Neural progenitor cell (in vitro differentiated cells): ENCODE data around the gene PDCD1. TPM values are rescaled to one million over a fixed set of nuclear protein-coding genes. Genes with fewer than 3 reads are reported as not detected.

Experiments used
- DNase-seq: peaks from one replicate; pipeline ENCODE4 v3.0.0-alpha.2; 2016; ENCODE audit warnings: low spot score
- H2AFZ ChIP-seq: fragments of 200-600 bp; sonication (generic); replicated peaks from 2 replicates; pipeline ENCODE4 v1.6.1; 2016; ENCODE audit warnings: antibody characterized with exemption
- H3F3A ChIP-seq: fragments of 200-600 bp; sonication (generic); 2 replicates; pipeline ENCODE4 v1.6.1; 2016; ENCODE audit warnings: antibody characterized with exemption, low read depth
- H3K27ac ChIP-seq: fragments of 200-600 bp; sonication (generic); 2 replicates; pipeline ENCODE4 v1.5.1; 2016; ENCODE audit warnings: mild to moderate bottlenecking
- H3K27me3 ChIP-seq: fragments of 200-600 bp; sonication (generic); 2 replicates; pipeline ENCODE4 v1.6.1; 2016; ENCODE audit warnings: mild to moderate bottlenecking, moderate library complexity
- H3K36me3 ChIP-seq: fragments of 200-600 bp; sonication (generic); 2 replicates; pipeline ENCODE4 v1.5.1; 2016
- H3K4me1 ChIP-seq: fragments of 200-600 bp; sonication (generic); 2 replicates; pipeline ENCODE4 v1.6.1; 2016; ENCODE audit warnings: mixed run types
- H3K4me2 ChIP-seq: fragments of 200-600 bp; sonication (generic); 2 replicates; pipeline ENCODE4 v1.6.1; 2016
- H3K4me3 ChIP-seq: fragments of 200-600 bp; sonication (generic); 2 replicates; pipeline ENCODE4 v1.5.1; 2016
- H3K79me2 ChIP-seq: fragments of 200-600 bp; sonication (generic); 2 replicates; pipeline ENCODE4 v1.6.1; 2016; ENCODE audit warnings: low read depth
- H3K9ac ChIP-seq: fragments of 200-600 bp; sonication (generic); 2 replicates; pipeline ENCODE4 v1.6.1; 2016
- H3K9me3 ChIP-seq: fragments of 200-600 bp; sonication (generic); 2 replicates; pipeline ENCODE4 v1.5.1; 2016; ENCODE audit warnings: low read depth
- H4K20me1 ChIP-seq: fragments of 200-600 bp; sonication (generic); 2 replicates; pipeline ENCODE4 v1.6.1; 2016; ENCODE audit warnings: low read depth
- H3K27ac Mint-ChIP-seq: 3 replicates; pipeline ENCODE4 v1.8.0; 2021; ENCODE audit warnings: mixed read lengths
- H3K27me3 Mint-ChIP-seq: 2 replicates; pipeline ENCODE4 v1.8.0; 2022; ENCODE audit warnings: low read depth, mild to moderate bottlenecking, inconsistent platforms, moderate library complexity, mixed read lengths; ENCODE audit not compliant: insufficient read depth
- H3K36me3 Mint-ChIP-seq: 3 replicates; pipeline ENCODE4 v1.8.0; 2021; ENCODE audit warnings: mixed read lengths
- H3K4me1 Mint-ChIP-seq: 3 replicates; pipeline ENCODE4 v1.8.0; 2021; ENCODE audit warnings: mixed read lengths
- H3K4me3 Mint-ChIP-seq: 3 replicates; pipeline ENCODE4 v1.8.0; 2021; ENCODE audit warnings: mild to moderate bottlenecking, moderate library complexity, mixed read lengths
- H3K9me3 Mint-ChIP-seq: 3 replicates; pipeline ENCODE4 v1.8.0; 2020; ENCODE audit warnings: mixed read lengths
- CTCF ChIP-seq: fragments of 200-600 bp; sonication (generic); IDR thresholded peaks from 2 replicates; pipeline ENCODE4 v1.5.1; 2017; ENCODE audit warnings: antibody characterized with exemption, mild to moderate bottlenecking
- EZH2 ChIP-seq: fragments of 200-600 bp; sonication (generic); IDR thresholded peaks from 2 replicates; pipeline ENCODE4 v1.6.1; 2017; ENCODE audit warnings: antibody characterized with exemption, mild to moderate bottlenecking, moderate library complexity
- EZH2phosphoT487 ChIP-seq: fragments of 200-600 bp; sonication (generic); IDR thresholded peaks from 2 replicates; pipeline ENCODE4 v1.6.1; 2017; ENCODE audit warnings: antibody characterized with exemption
- total RNA-seq: library from RNA; depleted of rRNA; stranded (reverse); fragments of >200 nt; gene quantifications from 2 replicates; pipeline ENCODE4 v1.2.3, GENCODE V29; 2015; ENCODE audit warnings: low replicate concordance

The PDCD1 gene
- total RNA-seq, 1 donor from 2014 or later, result not detected

GRCh38 chr2:241874277-241874925 is 15.7 kb upstream of the PDCD1 start:
- no peaks in the 10 kb centered on the region for H3K9me3 ChIP-seq
- no peak overlapping the region for H3K4me3 ChIP-seq
- H3K27me3 ChIP-seq, result no peaks in the 10 kb centered on the region
- H3K36me3 Mint-ChIP-seq, result peaks cover 2% of the 10 kb centered on the region
- no peak overlapping the region for H3K27ac ChIP-seq
- TF ChIP-seq EZH2phosphoT487, result no peak
- TF ChIP-seq EZH2, result no peak
- no peak for TF ChIP-seq CTCF
- H4K20me1 ChIP-seq, result no peaks in the 10 kb centered on the region
- no peaks in the 10 kb centered on the region for H3K4me1 ChIP-seq
- H3K4me3 Mint-ChIP-seq, result no peak overlapping the region
- H3K27me3 Mint-ChIP-seq, result peaks cover 8% of the 10 kb centered on the region
- no peaks in the 10 kb centered on the region for H3K36me3 ChIP-seq
- peaks cover 12% of the 10 kb centered on the region for H3K9me3 Mint-ChIP-seq
- H3K9ac ChIP-seq, result no peak overlapping the region
- no peak overlapping the region for H3K4me2 ChIP-seq
- no peaks in the 10 kb centered on the region for H3F3A ChIP-seq
- no peak overlapping the region for H2AFZ ChIP-seq
- no peak for DNase-seq
- H3K79me2 ChIP-seq, result no peaks in the 10 kb centered on the region
- H3K27ac Mint-ChIP-seq, result no peak overlapping the region
- peaks cover 5% of the 10 kb centered on the region for H3K4me1 Mint-ChIP-seq

- H3K27me3 ChIP-seq, result no peaks in the 10 kb centered on the region
- no peak overlapping the region for H3K27ac Mint-ChIP-seq
- H2AFZ ChIP-seq, result no peak overlapping the region
- no peak overlapping the region for H3K4me2 ChIP-seq
- DNase-seq, result no peak
- no peaks in the 10 kb centered on the region for H3K9me3 ChIP-seq
- no peaks in the 10 kb centered on the region for H4K20me1 ChIP-seq
- peaks cover 12% of the 10 kb centered on the region for H3K9me3 Mint-ChIP-seq
- no peaks in the 10 kb centered on the region for H3K36me3 ChIP-seq
- peaks cover 2% of the 10 kb centered on the region for H3K36me3 Mint-ChIP-seq
- H3K4me3 ChIP-seq, result no peak overlapping the region
- TF ChIP-seq CTCF (no peak), EZH2phosphoT487 (no peak), EZH2 (no peak)
- H3K4me1 Mint-ChIP-seq, result peaks cover 12% of the 10 kb centered on the region
- no peaks in the 10 kb centered on the region for H3K4me1 ChIP-seq
- H3K79me2 ChIP-seq, result no peaks in the 10 kb centered on the region
- no peak overlapping the region for H3K27ac ChIP-seq
- no peak overlapping the region for H3K4me3 Mint-ChIP-seq
- H3F3A ChIP-seq, result no peaks in the 10 kb centered on the region
- H3K9ac ChIP-seq, result no peak overlapping the region
- H3K27me3 Mint-ChIP-seq, result peaks cover 5% of the 10 kb centered on the region
These were observed 15.1 kb upstream of the PDCD1 start for GRCh38 chr2:241873803-241874110.

- DNase-seq, result no peak
- H3K4me3 ChIP-seq, result no peak overlapping the region
- H3K36me3 Mint-ChIP-seq, result peaks cover 2% of the 10 kb centered on the region
- no peaks in the 10 kb centered on the region for H3K79me2 ChIP-seq
- no peaks in the 10 kb centered on the region for H3F3A ChIP-seq
- H4K20me1 ChIP-seq, result no peaks in the 10 kb centered on the region
- TF ChIP-seq EZH2phosphoT487 (no peak), EZH2 (no peak), CTCF (no peak)
- no peak overlapping the region for H3K27ac Mint-ChIP-seq
- H3K4me1 ChIP-seq, result no peaks in the 10 kb centered on the region
- peaks cover 12% of the 10 kb centered on the region for H3K9me3 Mint-ChIP-seq
- H2AFZ ChIP-seq, result no peak overlapping the region
- H3K27ac ChIP-seq, result no peak overlapping the region
- H3K4me2 ChIP-seq, result no peak overlapping the region
- no peaks in the 10 kb centered on the region for H3K27me3 Mint-ChIP-seq
- peaks cover 17% of the 10 kb centered on the region for H3K4me1 Mint-ChIP-seq
- no peak overlapping the region for H3K4me3 Mint-ChIP-seq
- H3K9me3 ChIP-seq, result no peaks in the 10 kb centered on the region
- H3K27me3 ChIP-seq, result no peaks in the 10 kb centered on the region
- no peak overlapping the region for H3K9ac ChIP-seq
- no peaks in the 10 kb centered on the region for H3K36me3 ChIP-seq
These were observed 14.5 kb upstream of the PDCD1 start for GRCh38 chr2:241873081-241873802.
